HuH-7.5 (cell line): ENCODE data around the gene ITSN2.
"Not testable (repeated sequence)": the region's sequence is repeated elsewhere in the genome, so short reads cannot be mapped to it uniquely, and the experiment has no call there.

Experiments
- DNase-seq: peaks from one replicate; pipeline ENCODE4 v3.0.0; 2011; ENCODE audit warnings: low spot score

ITSN2 gene

DNA sequence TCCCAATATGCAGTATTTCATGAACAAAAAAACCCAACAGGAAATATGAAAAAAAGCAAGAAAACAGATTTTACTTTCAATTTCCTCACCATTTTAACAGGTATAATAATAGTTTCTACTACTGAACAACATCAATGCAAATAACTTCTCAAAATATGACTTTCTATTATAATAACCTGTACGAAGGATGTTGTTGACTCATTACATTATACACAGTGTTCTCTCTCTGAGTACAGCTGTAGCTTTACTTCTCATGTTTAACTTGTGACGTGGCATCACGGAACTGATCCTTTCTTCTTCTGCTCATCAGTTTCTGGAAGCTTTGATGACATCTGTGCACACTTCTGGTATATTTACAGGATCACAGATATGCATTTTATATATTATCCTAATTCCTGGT, 145.5 kb downstream of the ITSN2 start:
- DNase-seq, result no peak

DNA sequence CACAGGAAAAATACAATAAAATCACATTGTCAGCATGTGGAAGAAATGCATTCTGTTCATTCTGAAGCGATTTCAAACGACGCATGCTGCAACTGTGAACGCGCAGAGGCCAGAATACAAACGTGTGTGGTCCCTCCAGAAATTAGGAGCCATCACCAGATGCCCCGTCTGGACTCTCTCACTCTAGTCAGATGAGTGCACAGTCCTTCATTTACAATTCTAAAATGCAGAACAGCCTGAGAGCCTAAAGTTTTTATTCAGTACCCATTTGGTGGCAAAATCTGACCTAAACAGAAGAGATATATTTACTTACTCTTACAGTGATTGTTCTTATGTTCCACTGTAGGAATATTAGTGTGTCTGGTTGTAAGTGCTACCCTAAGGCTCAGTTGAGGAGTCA, 148.9 kb downstream of the ITSN2 start:
- DNase-seq, result no peak

DNA sequence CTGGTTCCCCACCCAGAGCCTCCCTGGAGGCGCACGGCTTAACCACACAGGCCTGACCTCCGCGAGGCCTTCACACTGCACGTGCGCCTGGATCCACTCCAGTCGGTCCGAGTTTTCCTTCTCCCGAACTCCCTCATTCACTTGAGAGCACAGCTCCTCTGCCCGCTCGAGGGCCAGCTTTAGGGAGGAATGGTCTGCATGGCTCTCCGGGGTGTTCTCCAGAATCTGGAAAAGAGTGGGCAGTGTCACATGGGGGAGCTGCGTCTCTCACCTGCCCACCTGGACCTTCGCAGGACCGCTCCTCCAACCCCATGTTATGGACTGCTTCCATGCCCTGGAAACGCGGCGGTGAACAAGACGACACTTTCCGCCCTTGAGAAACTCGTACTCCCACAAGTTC, 149.6 kb downstream of the ITSN2 start:
- DNase-seq, result no peak

DNA sequence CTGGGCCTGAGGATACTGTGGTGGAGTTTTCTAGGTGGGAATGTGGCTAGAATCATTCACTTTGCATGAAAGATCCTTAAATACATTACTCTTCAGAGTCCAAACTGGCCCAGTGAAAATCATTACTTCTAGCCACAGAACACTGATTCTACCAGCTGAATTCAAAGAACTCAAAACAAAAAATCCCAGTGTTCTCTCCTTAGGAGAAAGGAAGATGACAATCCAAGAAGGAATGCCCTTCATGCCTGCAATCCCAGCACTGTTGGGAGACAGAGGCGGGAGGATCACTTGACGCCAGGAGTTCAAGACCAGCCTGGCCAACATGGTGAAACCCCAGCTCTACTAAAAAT, 150.3 kb downstream of the ITSN2 start:
- no peak for DNase-seq

DNA sequence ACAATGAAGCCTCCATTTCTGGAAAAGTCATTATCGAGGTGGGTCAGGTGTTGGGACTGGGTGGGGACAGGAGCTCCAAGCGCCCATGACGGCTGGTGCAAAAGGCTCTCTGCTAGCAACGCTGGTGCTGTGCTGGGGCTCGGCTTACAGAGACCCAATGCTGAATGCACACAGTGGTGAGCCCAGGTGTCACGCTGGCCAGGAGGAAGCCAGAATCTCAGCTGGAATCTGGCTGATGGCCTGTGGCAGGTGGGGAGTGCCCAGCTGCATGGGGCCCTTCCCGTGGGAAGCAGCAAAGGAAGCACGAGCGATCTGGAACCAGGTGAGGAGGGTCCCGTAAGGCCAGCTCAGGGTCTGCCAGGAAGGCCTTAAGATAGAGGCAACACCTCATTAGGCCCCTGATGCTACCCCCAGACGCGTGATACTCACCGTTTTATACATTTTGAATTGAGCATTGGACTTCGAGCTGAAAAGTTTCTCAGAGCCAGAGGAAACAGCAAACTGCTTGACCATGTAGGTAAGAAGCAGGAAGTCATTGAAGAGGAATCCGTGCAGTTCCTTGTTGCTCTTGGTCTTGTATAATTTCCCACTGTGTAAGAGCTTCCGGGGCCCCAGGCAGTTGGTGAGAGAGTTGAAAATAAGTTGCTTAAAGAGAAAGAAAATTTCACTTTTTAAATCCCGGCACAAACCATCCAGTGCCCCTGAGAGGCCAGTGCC, 150.8 kb downstream of the ITSN2 start:
- DNase-seq, result no peak

DNA sequence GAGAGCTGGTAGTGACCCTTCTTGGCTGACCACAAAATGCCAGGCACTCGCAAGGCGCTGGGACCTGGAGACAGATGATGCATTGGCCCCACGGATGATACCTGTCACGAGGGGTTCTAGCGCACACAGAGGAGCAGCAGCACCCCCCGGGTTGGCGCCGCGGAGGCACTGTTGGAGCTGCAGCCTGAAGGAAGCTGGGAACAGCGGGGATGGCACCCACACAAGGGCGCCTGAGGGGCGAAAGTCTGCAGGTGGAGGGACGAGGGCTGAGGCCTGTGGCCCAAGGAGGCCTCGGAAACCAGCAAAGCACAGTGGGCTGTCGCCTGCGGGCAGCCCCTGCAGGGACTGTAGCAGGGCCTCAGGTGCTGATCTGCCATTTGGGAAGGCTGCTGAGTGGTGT, 151.8 kb downstream of the ITSN2 start:
- no peak for DNase-seq

DNA sequence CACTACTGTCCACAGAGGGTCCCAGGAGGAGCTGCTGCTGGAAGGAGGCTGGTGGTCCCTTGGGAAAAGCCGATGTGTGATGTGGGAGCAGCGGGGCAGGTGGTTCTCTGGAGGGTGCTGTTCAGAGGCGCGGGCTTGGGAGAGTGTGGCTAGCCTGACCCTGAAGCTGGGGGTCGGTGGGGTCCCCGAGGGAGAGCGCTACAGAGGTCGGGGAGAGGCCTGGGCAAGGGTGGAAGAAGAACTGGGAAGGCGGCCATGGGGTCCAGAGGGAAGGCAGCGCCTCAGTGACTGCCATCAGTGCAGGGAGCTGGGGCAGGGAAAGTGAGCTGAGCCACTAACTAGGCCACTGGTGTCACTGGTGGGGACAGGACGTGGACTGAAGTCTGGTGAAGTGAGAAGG, 153.0 kb downstream of the ITSN2 start:
- DNase-seq, result no peak

DNA sequence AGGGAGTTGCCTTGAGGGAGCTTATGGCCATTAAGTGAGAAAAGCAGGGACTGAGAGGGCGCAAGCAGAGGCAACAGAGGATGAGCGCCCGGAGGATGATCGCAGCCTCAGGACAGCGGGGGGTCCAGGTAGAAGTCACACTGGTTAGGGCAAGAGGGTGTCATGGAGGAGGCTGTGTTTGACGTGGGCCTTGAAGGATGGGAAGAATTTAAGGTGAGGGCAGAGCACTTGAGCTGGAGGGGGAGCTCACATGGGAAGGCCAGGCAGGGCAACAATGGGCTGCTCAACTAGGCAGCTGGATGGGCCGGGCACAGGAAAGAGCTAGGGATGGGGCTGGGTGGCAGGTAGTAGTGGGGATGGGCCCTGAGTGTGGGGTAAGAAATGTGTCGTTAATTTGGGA, 153.6 kb downstream of the ITSN2 start:
- DNase-seq, result no peak

DNA sequence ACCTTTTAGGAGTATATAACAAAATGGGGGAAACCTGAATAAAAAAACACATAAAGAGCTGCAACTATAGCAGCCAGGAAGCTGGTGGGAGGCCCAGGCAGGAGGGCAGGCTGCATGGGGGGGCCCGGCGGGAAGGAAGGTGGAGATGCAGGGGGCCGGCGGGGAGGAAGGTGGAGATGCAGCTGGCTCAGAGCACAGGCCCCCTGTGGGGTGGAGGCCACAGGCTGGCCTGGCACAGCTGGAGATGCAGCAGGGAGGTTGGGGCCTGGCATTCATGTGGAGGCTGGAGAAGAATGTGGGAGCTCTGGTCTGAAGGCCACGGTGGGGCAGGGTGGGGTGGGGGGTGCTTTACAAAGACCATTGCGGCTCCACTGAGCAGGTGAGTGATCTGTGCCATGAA, 154.1 kb downstream of the ITSN2 start:
- no peak for DNase-seq

DNA sequence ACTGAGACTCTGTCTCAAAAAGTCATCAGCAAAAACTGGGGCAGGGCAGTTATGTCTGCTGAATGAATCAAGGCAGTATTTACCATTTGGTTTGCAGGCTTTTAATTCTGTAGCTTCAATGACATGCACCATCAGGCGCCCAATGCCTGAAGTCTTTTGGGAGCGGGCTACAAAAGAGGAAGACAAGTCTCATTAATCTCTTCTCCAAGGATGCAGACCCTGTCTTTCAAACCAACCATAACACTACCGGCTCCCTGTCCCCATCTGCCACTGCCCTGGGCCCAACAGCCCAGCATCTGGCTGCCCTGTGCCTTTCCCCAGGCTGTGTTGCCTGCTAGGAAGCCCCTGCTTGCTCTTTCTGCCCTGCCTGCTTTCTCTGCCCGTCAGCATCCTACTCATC, 155.2 kb downstream of the ITSN2 start:
- no peak for DNase-seq

DNA sequence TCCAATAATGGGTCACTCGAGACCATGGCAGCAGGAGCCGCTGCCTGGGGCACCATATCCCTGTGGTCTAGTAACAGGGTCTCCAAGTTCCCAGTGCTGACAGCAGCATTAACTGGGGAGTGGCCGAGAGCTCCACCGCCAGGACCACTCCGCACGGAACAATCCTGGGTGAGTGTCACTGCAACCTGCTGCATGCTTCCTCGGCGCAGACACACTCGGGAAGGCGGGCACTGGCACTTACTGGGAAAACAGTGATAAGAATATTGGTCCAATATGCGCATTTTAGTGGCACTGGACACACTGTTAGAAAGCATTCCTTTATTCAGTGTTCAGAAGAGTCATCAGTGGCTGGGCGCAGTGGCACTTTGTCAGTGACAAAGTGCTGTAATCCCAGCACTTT, 155.8 kb downstream of the ITSN2 start:
- DNase-seq, result no peak

DNA sequence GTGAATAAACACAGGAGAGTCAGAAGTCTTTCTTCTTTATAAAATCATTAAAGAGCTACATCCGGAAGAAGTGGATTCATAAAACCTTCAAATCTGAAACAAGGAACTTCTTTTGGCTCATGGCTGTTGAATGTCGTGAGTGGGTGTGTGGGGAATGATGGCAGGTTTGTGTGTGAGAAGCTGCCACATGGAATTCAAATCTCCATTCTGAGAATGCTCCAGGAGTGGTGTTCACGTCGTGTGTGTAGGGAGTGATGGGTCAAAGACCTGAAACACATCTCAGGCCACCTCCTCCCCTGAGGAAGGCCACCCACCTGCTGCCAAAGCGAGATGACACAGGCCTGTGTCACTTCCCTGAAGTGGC, 156.6 kb downstream of the ITSN2 start:
- DNase-seq, result no peak

DNA sequence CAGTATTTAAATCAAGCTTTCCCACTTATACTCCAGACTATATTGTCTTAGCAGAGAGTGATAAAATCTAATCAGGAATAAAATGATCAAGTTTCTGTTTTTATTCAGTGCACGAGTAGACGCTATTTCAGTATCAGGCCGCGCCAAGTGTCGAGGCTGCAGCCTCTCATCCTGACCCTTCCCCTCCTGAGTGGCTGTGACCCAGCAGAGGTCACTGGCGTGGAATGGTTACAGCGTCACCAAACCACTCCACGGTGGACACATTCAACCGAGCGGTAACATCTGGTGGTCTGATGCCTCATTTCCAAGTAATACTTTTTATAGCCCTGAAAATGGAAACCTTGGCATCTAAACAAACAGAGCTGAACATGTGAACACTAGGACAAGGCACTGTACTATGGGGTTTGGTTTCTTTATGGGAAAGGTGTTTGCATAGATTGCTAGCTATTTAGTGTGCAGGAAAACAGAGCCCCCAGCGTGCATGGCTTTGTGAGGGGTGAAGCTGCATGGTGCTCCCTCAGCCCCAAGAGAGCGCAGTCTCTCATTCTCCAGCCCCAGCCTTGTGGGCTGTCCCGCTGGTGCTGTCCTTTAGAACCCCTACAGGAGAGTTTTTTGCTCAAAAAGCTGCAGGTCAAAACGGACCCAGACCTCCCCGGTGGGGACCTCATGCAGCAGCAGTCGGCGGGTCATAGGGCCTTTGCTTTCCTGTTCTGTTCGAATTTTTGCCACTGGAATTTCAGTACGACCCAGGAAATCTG, 157.1 kb downstream of the ITSN2 start:
- DNase-seq, result no peak

DNA sequence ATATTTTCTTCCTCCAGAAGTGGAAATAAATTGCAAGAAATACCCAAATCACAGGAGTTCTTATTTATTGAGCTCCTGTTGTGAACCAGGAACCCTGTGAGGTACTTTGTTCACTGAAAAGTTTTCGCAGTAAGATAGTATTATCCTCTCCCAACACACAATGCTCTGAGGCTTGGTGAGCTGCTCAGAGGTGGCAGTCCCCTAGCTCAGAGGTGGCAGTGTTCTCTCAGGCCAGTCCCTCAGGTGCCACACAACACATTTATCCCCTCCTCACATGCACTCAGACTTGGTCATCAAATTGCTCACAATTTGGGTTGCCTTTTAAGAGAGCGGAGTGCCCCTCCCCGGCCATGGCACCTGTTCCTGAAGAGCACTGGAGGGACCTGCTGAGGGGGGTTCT, 159.5 kb downstream of the ITSN2 start:
- no peak for DNase-seq

DNA sequence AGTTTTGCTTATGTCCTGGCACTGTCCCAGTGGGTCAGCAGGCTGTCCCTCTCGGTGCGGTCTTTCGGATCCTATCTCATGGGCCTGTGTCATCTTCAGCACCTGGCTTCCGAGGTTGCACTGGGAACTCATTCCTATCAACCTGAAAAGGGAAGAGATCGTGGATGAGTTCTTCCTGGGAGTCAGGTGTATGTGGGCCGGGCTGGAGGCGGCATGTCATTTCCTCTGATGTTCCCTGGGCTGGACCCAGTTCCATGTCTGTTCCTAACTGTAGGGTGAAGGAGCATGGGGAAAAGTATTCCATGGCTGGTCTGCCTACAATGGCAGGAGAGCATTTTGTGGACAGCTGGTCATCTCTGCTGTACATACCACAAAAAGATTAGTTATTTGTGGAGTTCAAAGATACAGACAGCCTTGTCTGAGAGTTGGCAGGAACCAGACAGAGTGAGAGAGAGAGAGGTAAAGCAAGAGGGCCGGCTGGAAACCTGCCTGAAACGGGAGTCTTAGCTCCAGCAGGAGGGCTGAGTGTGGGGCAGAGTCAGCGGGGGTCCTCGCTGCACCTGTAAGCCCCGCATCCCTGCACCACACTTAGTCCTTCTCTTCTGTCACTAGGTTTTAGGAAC, 160.3 kb downstream of the ITSN2 start:
- no peak for DNase-seq

DNA sequence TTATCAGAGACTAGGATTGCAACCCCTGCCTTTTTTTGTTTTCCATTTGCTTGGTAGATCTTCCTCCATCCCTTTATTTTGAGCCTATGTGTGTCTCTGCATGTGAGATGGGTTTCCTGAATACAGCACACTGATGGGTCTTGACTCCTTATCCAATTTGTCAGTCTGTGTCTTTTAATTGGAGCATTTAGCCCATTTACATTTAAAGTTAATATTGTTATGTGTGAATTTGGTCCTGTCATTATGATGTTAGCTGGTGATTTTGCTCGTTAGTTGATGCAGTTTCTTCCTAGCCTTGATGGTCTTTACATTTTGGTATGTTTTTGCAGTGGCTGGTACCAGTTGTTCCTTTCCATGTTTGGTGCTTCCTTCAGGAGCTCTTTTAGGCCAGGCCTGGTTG, 163.1 kb downstream of the ITSN2 start:
- not testable (repeated sequence) for DNase-seq

DNA sequence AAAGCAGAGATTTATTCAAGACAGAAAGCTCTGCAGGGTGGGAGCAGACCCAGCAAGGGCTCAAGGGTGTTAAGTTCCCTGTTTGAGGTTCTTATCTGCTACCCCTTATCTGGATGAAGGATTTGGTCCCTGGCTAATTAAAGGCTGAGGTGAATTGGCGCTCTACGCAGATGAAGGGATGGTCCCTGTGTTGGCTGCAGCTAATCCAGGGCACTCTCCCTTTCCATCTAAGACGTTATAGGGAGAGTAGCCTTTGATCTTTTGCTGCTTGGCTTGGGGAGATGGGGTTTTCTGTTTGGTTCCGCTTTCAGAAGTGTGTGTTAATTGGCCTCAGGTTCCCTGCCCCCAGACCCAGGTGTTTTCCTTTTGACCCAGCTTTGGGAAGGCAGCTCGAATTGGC, 168.5 kb downstream of the ITSN2 start:
- DNase-seq, result no peak

DNA sequence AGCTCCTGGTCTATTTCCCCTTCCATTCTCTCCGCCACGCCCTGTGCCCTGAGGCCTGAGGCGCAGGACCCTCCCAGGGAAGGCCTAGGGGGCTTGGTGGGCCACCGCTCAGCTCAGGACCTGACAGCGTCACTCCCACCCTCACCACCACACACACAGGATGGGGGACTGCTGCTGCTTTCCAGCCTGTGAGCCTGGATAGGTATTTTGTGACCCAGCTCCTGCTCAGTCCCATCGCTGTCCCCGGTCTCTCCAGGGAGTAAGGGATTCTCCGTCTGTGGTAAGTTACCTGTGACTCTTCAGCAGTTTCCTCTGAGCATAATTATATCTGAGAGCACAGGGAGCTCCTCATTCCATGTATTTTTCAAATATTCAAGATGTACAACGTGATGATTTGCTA, 169.2 kb downstream of the ITSN2 start:
- DNase-seq, result no peak

DNA sequence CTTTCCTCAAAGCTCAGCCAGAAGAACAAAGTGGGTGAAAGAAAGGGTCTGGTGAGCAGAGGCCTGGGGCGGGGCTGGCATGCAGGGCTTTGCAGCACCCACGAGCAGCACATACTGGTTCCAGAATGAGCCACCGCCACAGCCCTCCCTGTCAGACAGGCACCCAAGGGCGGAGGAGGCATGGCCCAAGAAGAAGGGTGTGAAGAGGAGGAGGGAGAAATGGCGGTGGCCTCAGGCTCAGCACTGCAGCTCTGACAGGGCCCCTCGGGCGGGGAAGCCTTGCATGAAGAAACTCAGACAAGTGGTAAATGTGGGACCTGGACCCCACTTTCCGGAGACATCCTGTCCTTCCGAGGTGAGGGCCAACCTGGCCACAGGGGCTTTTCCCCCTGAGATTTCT, 169.8 kb downstream of the ITSN2 start:
- DNase-seq, result no peak

DNA sequence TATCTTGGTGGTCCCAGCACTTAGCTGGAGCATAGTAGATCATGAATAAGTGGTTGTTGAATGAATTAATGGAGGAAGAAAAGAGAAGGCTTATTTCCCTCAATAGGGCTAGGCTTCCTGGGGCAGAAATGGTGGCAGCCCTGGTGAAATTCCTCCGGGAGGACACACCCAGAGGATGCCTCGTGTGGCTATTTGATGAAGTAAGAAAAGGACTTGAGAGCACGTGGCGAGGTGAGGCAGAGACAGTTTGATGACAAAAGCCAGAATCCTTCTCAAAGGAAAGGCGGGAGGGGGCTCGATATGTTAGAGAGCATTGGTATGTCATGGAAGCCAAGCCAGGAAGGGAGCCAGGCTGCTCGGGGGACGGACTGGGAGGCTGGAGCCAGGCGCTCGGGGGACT, 170.8 kb downstream of the ITSN2 start:
- no peak for DNase-seq

DNA sequence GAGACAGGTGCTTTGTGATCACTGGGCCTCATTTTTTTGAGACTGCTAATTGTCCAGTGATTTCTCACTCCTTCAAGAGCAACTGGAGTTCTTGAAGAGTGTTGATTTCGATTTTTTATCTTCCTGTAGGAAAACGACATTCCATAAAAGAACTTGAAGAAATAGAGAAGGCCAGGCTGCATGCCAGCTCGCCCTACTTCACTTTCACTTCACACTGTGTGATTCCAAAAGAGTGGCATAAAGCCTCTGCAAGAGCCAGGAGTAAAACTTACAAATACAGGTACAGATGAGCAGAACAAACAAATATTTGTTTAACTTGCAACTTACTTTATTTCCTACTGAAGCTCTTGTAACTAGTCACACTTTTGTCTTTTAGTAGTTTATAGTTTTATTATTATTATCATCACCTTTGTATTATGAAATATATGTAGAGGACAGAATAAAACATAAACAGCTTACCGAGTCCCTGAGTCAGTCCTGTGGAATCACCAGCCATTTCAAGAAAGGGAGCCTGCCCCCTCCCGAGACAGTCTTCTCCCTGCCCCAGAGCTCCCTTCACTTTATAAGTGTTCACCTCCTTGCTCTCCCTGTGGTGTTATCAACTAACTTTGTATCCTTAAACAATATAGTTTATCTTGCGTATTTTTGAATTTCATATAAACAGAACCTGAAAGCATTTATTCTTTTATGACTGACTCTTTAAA, 176.8 kb downstream of the ITSN2 start:
- no peak for DNase-seq

DNA sequence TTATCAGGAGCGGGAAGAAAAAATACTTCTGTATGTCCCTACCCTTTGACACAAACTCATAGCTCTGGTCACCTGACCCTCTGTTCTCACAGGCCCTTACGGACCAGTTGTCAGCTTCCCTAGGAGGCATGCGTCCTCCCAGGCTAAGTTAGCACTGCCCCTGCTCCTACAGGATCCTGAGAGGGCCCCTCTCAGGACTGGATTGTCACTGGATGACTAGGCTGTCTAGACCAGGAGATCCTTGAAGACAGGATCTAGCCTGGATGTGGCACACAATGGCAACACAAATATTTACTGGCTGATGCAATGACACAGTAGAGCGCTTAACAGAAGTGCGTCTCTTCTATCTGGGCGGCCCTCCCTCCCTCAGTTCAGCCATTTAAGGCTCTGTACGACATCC, 177.8 kb downstream of the ITSN2 start:
- no peak for DNase-seq

DNA sequence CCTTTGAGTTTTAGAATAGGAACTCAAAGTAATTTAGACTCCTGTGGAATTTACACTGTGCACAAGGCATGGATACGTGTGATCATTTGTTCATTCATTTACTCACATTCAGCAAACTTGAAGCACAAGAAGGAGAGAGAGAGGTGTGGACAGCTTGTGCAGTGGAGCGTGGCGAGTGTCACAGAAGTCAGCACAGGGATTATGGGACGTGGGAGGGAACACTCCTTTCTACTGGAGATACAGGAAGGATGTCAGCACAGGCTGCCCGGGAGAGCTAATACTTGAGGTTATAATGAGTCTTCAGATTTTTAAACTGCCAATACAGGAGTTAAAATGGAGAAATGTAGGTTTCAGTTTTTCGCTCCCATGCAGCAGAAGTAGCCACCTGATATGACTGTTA, 178.5 kb downstream of the ITSN2 start:
- DNase-seq, result no peak
